H1 (cell line): ENCODE measurements around the gene YWHAG. TPM values are rescaled to one million over a fixed set of nuclear protein-coding genes. Genes with fewer than 3 reads are reported as not detected.

Experiments
- CTCF ChIA-PET: fragments of 300-600 bp; sonication (Branson Sonifier 250); formaldehyde crosslinking; loops from one replicate; lab custom pipeline; 2021; ENCODE audit not compliant: partially characterized antibody; lab: Charles Lee
- POLR2A ChIA-PET: fragments of 300-600 bp; sonication (Branson Sonifier 250); formaldehyde crosslinking; loops from one replicate; lab custom pipeline; 2021; ENCODE audit warnings: inconsistent platforms; ENCODE audit not compliant: partially characterized antibody; lab: Charles Lee
- DNase-seq, 2 experiments: peaks; one replicate each; pipeline versions ENCODE4 v3.0.0 to v3.0.0-alpha.2; 2010 to 2022; ENCODE audit warnings: low spot score in 2 of 2, low read depth in 1 of 2, mixed read lengths in 1 of 2
- FAIRE-seq: peaks from 2 replicates; lab custom pipeline; 2011; peaks lifted over from hg19 to GRCh38; lab: Jason Lieb, UNC
- H2AFZ ChIP-seq: 2 replicates; pipeline ENCODE4 v1.8.1; 2012; ENCODE audit warnings: low read length, inconsistent platforms
- H2AK5ac ChIP-seq: 2 replicates; pipeline ENCODE4 v1.6.1; 2013; ENCODE audit warnings: low read depth, low read length
- H2BK120ac ChIP-seq: replicated peaks from 2 replicates; pipeline ENCODE3; 2013; ENCODE audit warnings: low read depth, low read length, inconsistent platforms
- H2BK12ac ChIP-seq: 2 replicates; pipeline ENCODE4 v1.6.1; 2013; ENCODE audit warnings: low read depth, low read length
- H2BK15ac ChIP-seq: 2 replicates; pipeline ENCODE4 v1.6.1; 2013; ENCODE audit warnings: low read length
- H2BK20ac ChIP-seq: 2 replicates; pipeline ENCODE4 v1.6.1; 2013; ENCODE audit warnings: low read length
- H2BK5ac ChIP-seq: 2 replicates; pipeline ENCODE4 v1.6.1; 2013; ENCODE audit warnings: low read depth, low read length
- H3K14ac ChIP-seq: 2 replicates; pipeline ENCODE4 v1.6.1; 2013; ENCODE audit warnings: inconsistent platforms; ENCODE audit not compliant: insufficient read length
- H3K18ac ChIP-seq: 2 replicates; pipeline ENCODE4 v1.6.1; 2013; ENCODE audit warnings: low read length; ENCODE audit errors: extremely low read depth
- H3K23ac ChIP-seq: 2 replicates; pipeline ENCODE4 v1.6.1; 2013; ENCODE audit warnings: inconsistent platforms; ENCODE audit not compliant: insufficient read length
- H3K23me2 ChIP-seq: 2 replicates; pipeline ENCODE4 v1.6.1; 2013; ENCODE audit warnings: low read depth, low read length
- H3K27ac ChIP-seq: 2 replicates; pipeline ENCODE4 v1.6.1; 2011; ENCODE audit warnings: low read depth, low read length, inconsistent platforms
- H3K27me3 ChIP-seq, 4 experiments: replicated peaks in 1 of 4; 1 replicate in 1 of 4; 2 replicates in 3 of 4; pipeline versions ENCODE4 v1.6.1 to v1.8.1; 2011 to 2013; ENCODE audit warnings: low read length in 3 of 4, mild to moderate bottlenecking in 3 of 4, inconsistent platforms in 2 of 4, mixed read lengths in 2 of 4, moderate library complexity in 1 of 4; ENCODE audit not compliant: control insufficient read depth in 3 of 4, insufficient read depth in 3 of 4; ENCODE audit errors: extremely low read depth in 1 of 4
- H3K36me3 ChIP-seq, 4 experiments: 2 replicates each; pipeline versions ENCODE4 v1.6.1 to v1.8.1; 2011 to 2013; ENCODE audit warnings: mild to moderate bottlenecking in 4 of 4, low read length in 3 of 4, moderate library complexity in 2 of 4, control low read depth in 1 of 4, inconsistent platforms in 1 of 4; ENCODE audit not compliant: insufficient read depth in 4 of 4, control insufficient read depth in 2 of 4
- H3K4ac ChIP-seq: replicated peaks from 2 replicates; pipeline ENCODE3; 2013; ENCODE audit warnings: low read length, low read depth, mixed read lengths, inconsistent platforms; ENCODE audit not compliant: insufficient read length
- H3K4me1 ChIP-seq, 4 experiments: replicated peaks in 1 of 4; 1 replicate in 1 of 4; 2 replicates in 3 of 4; pipeline versions ENCODE4 v1.6.1 to v1.8.1; 2011 to 2013; ENCODE audit warnings: low read length in 3 of 4, inconsistent platforms in 2 of 4, mixed read lengths in 1 of 4; ENCODE audit not compliant: insufficient read depth in 4 of 4, control insufficient read depth in 3 of 4
- H3K4me2 ChIP-seq, 2 experiments: 2 replicates each; pipeline versions ENCODE4 v1.6.1 to v1.8.1; 2011 to 2013; ENCODE audit warnings: low read depth in 2 of 2, low read length in 2 of 2, control low read depth in 1 of 2, inconsistent platforms in 1 of 2, mild to moderate bottlenecking in 1 of 2; ENCODE audit not compliant: insufficient read depth in 1 of 2
- H3K4me3 ChIP-seq, 4 experiments: fragments of 200-600, 300-600 bp in 1 of 4; sonication (generic), shearing (Covaris generic), sonication (Bioruptor Twin) in 1 of 4; 2 replicates each; pipeline versions ENCODE4 v1.5.1 to v1.8.1; 2011 to 2016; ENCODE audit warnings: low read length in 4 of 4, low read depth in 3 of 4, control low read depth in 2 of 4, inconsistent platforms in 2 of 4, mild to moderate bottlenecking in 2 of 4, mixed read lengths in 1 of 4, moderate library complexity in 1 of 4; ENCODE audit not compliant: insufficient read depth in 2 of 4; ENCODE audit errors: extremely low read depth in 1 of 4
- H3K56ac ChIP-seq: replicated peaks from 2 replicates; pipeline ENCODE3; 2013; ENCODE audit warnings: low read depth, mild to moderate bottlenecking, mixed read lengths, low read length, inconsistent platforms; ENCODE audit not compliant: insufficient read length
- H3K79me1 ChIP-seq: 2 replicates; pipeline ENCODE4 v1.6.1; 2013; ENCODE audit warnings: low read depth, low read length, control low read depth
- H3K79me2 ChIP-seq, 2 experiments: 2 replicates each; pipeline versions ENCODE4 v1.6.1 to v1.8.1; 2012 to 2013; ENCODE audit warnings: low read length in 2 of 2, mild to moderate bottlenecking in 2 of 2, inconsistent platforms in 1 of 2; ENCODE audit not compliant: insufficient read depth in 2 of 2, control insufficient read depth in 1 of 2
- H3K9ac ChIP-seq, 4 experiments: replicated peaks in 1 of 4; 1 replicate in 1 of 4; 2 replicates in 3 of 4; pipeline versions ENCODE4 v1.6.1 to v1.8.1; 2011 to 2013; ENCODE audit warnings: low read depth in 3 of 4, low read length in 3 of 4, control low read depth in 2 of 4, mild to moderate bottlenecking in 2 of 4, moderate library complexity in 2 of 4, inconsistent platforms in 1 of 4; ENCODE audit errors: extremely low read depth in 1 of 4
- H3K9me3 ChIP-seq, 2 experiments: 2 replicates each; pipeline versions ENCODE4 v1.6.1 to v1.8.1; 2012 to 2013; ENCODE audit warnings: mild to moderate bottlenecking in 2 of 2, moderate library complexity in 2 of 2, control low read depth in 1 of 2, inconsistent platforms in 1 of 2, low read depth in 1 of 2, low read length in 1 of 2, mixed read lengths in 1 of 2; ENCODE audit not compliant: insufficient read depth in 2 of 2
- H4K20me1 ChIP-seq, 2 experiments: replicated peaks in 1 of 2; 2 replicates each; pipeline versions ENCODE3 to v1.8.1; 2011 to 2013; ENCODE audit warnings: inconsistent platforms in 2 of 2, low read length in 2 of 2, mild to moderate bottlenecking in 1 of 2; ENCODE audit not compliant: insufficient read depth in 2 of 2, control insufficient read depth in 1 of 2
- H4K5ac ChIP-seq: 2 replicates; pipeline ENCODE4 v1.6.1; 2013; ENCODE audit warnings: low read length, low read depth, mixed read lengths, inconsistent platforms; ENCODE audit not compliant: insufficient read length
- H4K8ac ChIP-seq: 2 replicates; pipeline ENCODE4 v1.8.0; 2013; ENCODE audit warnings: mild to moderate bottlenecking, moderate library complexity, low read length, inconsistent platforms; ENCODE audit not compliant: insufficient read depth; ENCODE audit errors: extremely low read depth
- H4K91ac ChIP-seq: replicated peaks from 2 replicates; pipeline ENCODE3; 2013; ENCODE audit warnings: low read length, mixed read lengths, inconsistent platforms; ENCODE audit not compliant: insufficient read length
- EP300 ChIP-seq, 2 experiments: IDR thresholded peaks; 1 replicate in 1 of 2; 2 replicates in 1 of 2; pipeline ENCODE4 v1.6.1; 2011 to 2012; ENCODE audit warnings: low read depth in 2 of 2, low read length in 2 of 2, mild to moderate bottlenecking in 2 of 2, borderline replicate concordance in 1 of 2, inconsistent platforms in 1 of 2, moderate library complexity in 1 of 2
- EZH2 ChIP-seq: fragments of 200-600 bp; sonication (generic); IDR thresholded peaks from 2 replicates; pipeline ENCODE4 v1.7.1; 2012; ENCODE audit warnings: low read depth, mild to moderate bottlenecking, moderate library complexity, low read length, inconsistent platforms; ENCODE audit not compliant: severe bottlenecking
- HDAC6 ChIP-seq: IDR thresholded peaks from one replicate; pipeline ENCODE4 v1.7.1; 2012; ENCODE audit warnings: low read depth, mild to moderate bottlenecking, inconsistent platforms, low read length, moderate library complexity
- KDM4A ChIP-seq: IDR thresholded peaks from one replicate; pipeline ENCODE4 v1.7.1; 2012; ENCODE audit warnings: low read depth, mild to moderate bottlenecking, moderate library complexity, low read length, inconsistent platforms; ENCODE audit not compliant: severe bottlenecking
- RBBP5 ChIP-seq: IDR thresholded peaks from 2 replicates; pipeline ENCODE4 v1.7.1; 2012; ENCODE audit warnings: low read depth, mild to moderate bottlenecking, inconsistent platforms, low read length, moderate library complexity, borderline replicate concordance
- RXRA ChIP-seq: IDR thresholded peaks from 2 replicates; pipeline ENCODE4 v1.6.1; 2011; ENCODE audit warnings: low read depth, mild to moderate bottlenecking, low read length, moderate library complexity; ENCODE audit not compliant: insufficient read depth
- SP1 ChIP-seq: IDR thresholded peaks from 2 replicates; pipeline ENCODE4 v1.6.1; 2011; ENCODE audit warnings: low read depth, low read length
- SUZ12 ChIP-seq: fragments of 200-600 bp; sonication (generic); IDR thresholded peaks from 2 replicates; pipeline ENCODE4 v1.6.1; 2012; ENCODE audit warnings: mild to moderate bottlenecking, inconsistent platforms, low read length, moderate library complexity, mixed read lengths
- YY1 ChIP-seq: IDR thresholded peaks from 2 replicates; pipeline ENCODE4 v1.6.1; 2011; ENCODE audit warnings: low read depth, mild to moderate bottlenecking, low read length
- ZNF274 ChIP-seq: IDR thresholded peaks from 2 replicates; pipeline ENCODE4 v1.7.0; 2012; ENCODE audit warnings: low read length, borderline replicate concordance; ENCODE audit errors: extremely low read depth
- WGBS, 2 experiments: shearing (Covaris generic) in 1 of 2; methylation state at CpG; one replicate each; pipeline versions ENCODE4 v1.1.6 to v1.1.7; 2013 to 2015; ENCODE audit warnings: low lambda C conversion rate in 2 of 2, mixed read lengths in 2 of 2, inconsistent platforms in 1 of 2, low coverage in 1 of 2, missing lambda C conversion rate in 1 of 2; ENCODE audit not compliant: insufficient replicate concordance in 2 of 2, insufficient coverage in 1 of 2, insufficient read length in 1 of 2; ENCODE audit errors: extremely low coverage in 1 of 2, missing lambda C conversion rate in 1 of 2; 5-methylcytosine and 5-hydroxymethylcytosine counted together
- polyA plus RNA-seq, 7 experiments: library from polyadenylated mRNA; depleted of rRNA in 3 of 7; stranded (reverse) in 5 of 7; unstranded in 2 of 7; fragments of >200 nt in 5 of 7; fragments of 200-250 nt in 2 of 7; gene quantifications; 1 replicate in 5 of 7; 2 replicates in 1 of 7; 4 replicates in 1 of 7; pipeline versions ENCODE4 v1.2.1 to v1.2.3, GENCODE V29; 2011 to 2013; ENCODE audit warnings: missing spikeins in 2 of 7, mixed read lengths in 2 of 7
- total RNA-seq: library from RNA; stranded (reverse); fragmentation: NEBNext Ultra II Directional; extraction: Animal tissue kit (Norgen Biotek cat#: 25700); gene quantifications from 2 replicates; pipeline ENCODE4 v1.2.1, GENCODE V29; 2021
- TF ChIP-seq, protein P1 (sequence below): IDR thresholded peaks from 2 replicates; pipeline ENCODE4 v1.6.1; 2012; ENCODE audit warnings: inconsistent platforms

Gene YWHAG
- total and polyA plus RNA-seq, 2 of the 8 experiments (the other 6 are each of a cell fraction or from before 2014, with no cell fraction given): 57.2 to 241 TPM

DNA sequence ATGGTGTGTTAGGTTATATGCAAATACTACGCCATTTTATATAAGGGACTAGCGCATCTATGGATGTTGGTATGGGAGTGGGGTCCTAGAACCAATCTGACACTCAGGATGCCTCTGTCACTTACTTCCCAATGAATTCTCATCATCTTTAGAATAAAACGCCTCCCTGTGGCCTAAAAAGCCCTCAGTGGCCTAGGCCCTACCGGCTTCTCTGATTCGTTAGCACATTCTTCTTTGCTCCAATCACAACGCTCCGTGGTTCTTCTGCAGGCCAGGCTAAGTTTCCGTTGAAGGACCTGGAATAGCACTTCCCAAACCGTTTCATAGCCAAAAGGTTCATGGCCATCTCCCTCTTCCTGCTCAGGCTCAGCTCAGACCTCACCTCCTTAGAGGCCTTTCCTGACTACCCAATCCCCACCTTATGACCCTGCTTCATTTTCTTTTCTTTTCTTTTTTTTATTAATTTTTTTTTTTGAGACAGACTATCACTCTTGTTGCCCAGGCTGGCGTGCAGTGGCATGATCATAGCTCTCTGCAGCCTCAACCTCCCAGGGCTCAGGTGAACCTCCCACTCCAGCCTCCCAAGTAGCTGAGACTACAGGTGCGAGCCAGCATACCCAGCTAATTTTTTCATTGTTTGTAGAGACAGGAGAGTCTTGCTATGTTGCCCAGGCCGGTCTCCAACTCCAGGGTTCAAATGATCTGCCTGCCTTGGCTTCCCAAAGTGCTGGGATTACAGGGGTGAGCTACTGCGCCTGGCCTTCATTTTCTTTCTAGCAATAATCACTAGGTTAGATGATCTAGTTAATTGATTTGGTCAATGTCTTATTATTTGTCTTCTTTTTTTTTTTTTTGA, 24.5 kb upstream of the YWHAG start:
- Histone ChIP-seq H3K9me3 (no peaks in the 10 kb centered on the region), H3K4me3 (no peak overlapping the region), H2AK5ac (no peak overlapping the region), H4K20me1 (no peaks in the 10 kb centered on the region), H3K36me3 (no peaks in the 10 kb centered on the region), H3K14ac (no peak overlapping the region), H2BK15ac (no peak overlapping the region), H3K9ac (no peak overlapping the region), H4K8ac (no peak overlapping the region), H3K4me1 (no peaks in the 10 kb centered on the region), H3K23me2 (no peaks in the 10 kb centered on the region; the same call in 1 of the 2 replicates), H2BK20ac (no peak overlapping the region), H3K27ac (no peak overlapping the region), H2AFZ (0 out of 2 replicates have a peak overlapping the region, but pooled peaks have one; percentile 65), H4K5ac (no peak overlapping the region), H3K4me2 (no peak overlapping the region), H2BK5ac (no peak overlapping the region), H3K23ac (no peak overlapping the region), H3K27me3 (no peaks in the 10 kb centered on the region), H3K4ac (no peak overlapping the region), H3K79me2 (no peaks in the 10 kb centered on the region), H4K91ac (no peak overlapping the region), H3K79me1 (no peaks in the 10 kb centered on the region), H3K18ac (no peak overlapping the region), H2BK12ac (no peak overlapping the region), H3K56ac (no peak overlapping the region), H2BK120ac (no peak overlapping the region)
- DNase-seq: peak in 1 of 2 experiments; percentile 63
- peak; percentile 75 for FAIRE-seq
- CTCF ChIA-PET: interaction anchor here (0.6 to 1.5 kb wide), 2 partner anchors 9 to 62 kb away, joined by 3 read pairs; no protein-coding TSS in a partner anchor
- 56% methylated on average over 13 of the region's 13 CpGs; no CpG with 5 or more reads in 1 of the 2 experiments for WGBS, 2 experiments
- POLR2A ChIA-PET: interaction anchor here (0.6 to 1.1 kb wide), 3 partner anchors 9 to 33 kb away, joined by 3 to 6 read pairs (median 3); partner anchors contain the start of gene SSC4D
- TF ChIP-seq, protein P1, sequence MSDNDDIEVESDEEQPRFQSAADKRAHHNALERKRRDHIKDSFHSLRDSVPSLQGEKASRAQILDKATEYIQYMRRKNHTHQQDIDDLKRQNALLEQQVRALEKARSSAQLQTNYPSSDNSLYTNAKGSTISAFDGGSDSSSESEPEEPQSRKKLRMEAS: peak; percentile 55; the same call in 1 of the 2 replicates
- TF ChIP-seq YY1: no peak
- no peak for TF ChIP-seq KDM4A
- no peak for TF ChIP-seq RXRA
- no peak for TF ChIP-seq SUZ12
- TF ChIP-seq HDAC6: no peak
- TF ChIP-seq RBBP5: no peak
- TF ChIP-seq EZH2: no peak
- no peak for TF ChIP-seq EP300 (IDR thresholded peaks at IDR 0.05; ENCODE audit: borderline replicate concordance in 1 of 2, low read depth in 2 of 2, low read length in 2 of 2)
- TF ChIP-seq ZNF274: no peak
- peak; percentile 80 for TF ChIP-seq SP1
